ENCODE measurements around the gene JUND. TPM values are rescaled to one million over a fixed set of nuclear protein-coding genes. Genes with fewer than 3 reads are reported as not detected.
A peak's percentile ranks its signal among the peaks of the same experiment; 100 is the strongest.
"Not testable (repeated sequence)": the region's sequence is repeated elsewhere in the genome, so short reads cannot be mapped to it uniquely, and the experiment has no call there.

Gene JUND
- polyA plus RNA-seq (ENCODE audit: insufficient read length in 3 of 3), result 10 to 100 TPM; 52.4 to 74.7 (median 64.6) TPM

DNA sequence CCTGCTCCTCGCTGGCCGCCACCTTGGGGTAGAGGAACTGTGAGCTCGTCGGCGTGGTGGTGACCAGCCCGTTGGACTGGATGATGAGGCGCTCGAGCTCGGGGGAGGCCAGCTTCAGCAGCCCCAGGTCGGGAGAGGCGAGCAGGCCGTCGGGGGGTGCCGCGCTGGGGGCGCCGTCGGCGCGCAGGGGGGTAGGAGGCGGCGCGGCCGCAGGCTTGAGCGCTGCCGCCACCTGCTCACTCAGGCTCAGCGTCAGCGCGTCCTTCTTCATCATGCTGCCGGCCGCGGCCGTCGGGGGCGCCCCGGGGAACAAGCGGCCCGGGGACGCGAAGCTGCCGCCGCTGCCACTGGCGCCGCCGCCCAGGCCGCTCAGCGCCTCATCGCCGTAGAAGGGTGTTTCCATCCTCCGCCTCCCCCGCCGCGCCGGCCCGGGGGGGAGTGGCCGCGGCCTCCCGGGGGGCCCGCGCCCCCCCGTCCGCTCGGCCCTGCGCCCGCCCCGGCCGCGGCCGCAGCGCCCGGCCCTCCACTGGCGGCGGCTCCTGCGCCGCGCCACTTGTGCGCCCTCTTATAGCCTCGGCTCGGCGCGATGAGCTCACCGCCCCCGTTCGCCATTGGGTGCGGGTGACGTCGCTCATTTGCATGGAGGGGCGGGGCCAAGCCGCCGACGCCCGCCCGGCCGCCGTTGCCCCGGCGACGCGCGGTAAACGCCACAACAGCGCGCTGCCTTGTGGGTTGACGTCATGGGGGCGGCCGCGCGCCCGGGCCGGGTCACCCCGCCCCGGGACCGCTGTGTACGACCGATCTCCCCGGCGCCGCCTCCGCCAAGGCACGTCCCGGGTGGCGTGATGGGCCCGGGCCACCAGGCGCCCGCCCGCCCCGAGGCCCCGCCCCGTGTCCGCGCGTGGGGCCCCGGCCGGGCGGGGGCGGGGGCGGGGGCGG, at the start of gene JUND:
Gene JUND (minus strand): TSS at position 541 of the 939 bp plus-strand sequence. CDS start 138 bp downstream, at position 403.
- peak in 2 of 3 donors; percentile 92 to 95 for DNase-seq (ENCODE audit: low read depth in 3 of 3, low spot score in 2 of 3)

GRCh38 chr19:18330868-18331267, 49.4 kb upstream of the JUND start:
- no peak for DNase-seq (ENCODE audit: low read depth in 3 of 3, low spot score in 2 of 3)

GRCh38 chr19:18329035-18329376, 47.6 kb upstream of the JUND start:
- no peak for DNase-seq (ENCODE audit: low read depth in 3 of 3, low spot score in 2 of 3)

DNA sequence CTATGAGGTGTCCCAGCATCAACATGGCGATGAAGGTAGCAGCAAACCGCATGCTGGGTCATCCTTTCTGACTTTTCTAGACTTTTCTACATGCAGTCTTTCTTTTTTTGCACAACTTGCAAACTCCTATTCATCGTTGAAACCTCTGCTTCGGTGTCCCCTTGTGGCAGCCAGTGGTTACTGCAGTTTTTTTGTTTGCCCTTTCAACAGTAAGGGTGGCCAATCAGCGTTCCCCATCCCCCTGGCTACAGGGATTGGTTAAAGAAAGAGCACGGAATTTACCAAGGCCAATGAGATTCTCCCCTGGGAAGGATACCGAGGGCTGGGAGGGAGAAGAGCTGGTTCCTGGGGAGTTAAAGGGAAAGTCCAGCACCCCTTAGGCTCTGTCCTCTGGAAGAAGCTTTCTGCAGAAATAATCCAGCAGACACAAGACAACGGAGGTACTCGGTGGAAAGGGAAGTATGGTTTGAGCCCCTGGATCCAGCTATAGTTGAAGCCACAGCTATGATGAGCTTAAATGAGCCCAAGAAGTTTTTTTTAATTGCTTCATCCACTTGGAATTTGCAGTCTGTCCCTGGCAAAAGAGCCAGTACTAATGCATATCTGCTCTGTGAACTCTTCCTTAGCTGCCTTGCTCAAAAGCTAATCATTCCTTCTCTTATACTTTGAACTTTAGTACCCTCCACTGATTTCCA, 47.1 kb upstream of the JUND start:
- peak; percentile 90 to 95 (median 94) for DNase-seq (ENCODE audit: low read depth in 3 of 3, low spot score in 2 of 3)

DNA sequence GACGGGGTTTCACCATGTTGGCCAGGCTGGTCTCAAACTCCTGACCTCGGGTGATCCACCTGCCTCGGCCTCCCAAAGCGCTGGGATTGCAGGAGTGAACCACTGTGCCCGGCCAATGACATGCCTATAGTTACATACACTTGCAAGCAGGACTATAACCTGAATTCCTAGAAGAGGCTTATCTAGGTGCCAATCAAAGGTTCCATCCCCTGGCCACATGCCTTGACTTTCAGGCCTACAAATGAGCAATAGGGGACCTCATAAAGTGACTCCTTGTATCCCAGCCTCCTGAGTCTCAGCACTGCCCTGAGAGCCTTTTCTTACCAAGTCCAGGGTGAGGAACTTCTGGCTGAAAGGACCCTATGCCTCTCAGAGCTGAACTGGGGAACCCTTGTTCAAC, 45.4 kb upstream of the JUND start:
- DNase-seq (ENCODE audit: low read depth in 3 of 3, low spot score in 2 of 3), result no peak

DNA sequence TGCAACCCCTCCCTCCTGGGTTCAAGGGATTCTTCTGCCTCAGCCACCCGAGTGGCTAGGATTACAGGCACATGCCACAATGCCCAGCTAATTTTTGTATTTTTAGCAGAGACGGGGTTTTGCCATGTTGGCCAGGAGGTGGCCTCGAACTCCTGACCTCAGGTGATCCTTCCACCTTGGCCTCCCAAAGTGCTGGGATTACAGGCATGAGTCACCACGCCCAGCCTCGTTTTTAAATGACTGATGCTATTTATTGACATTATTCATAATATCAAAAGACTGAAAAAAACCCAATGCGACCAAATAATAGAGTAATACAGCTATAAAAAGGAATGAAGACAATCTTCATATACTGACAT, 42.9 kb upstream of the JUND start:
- DNase-seq (ENCODE audit: low read depth in 3 of 3, low spot score in 2 of 3), result not testable (repeated sequence)

DNA sequence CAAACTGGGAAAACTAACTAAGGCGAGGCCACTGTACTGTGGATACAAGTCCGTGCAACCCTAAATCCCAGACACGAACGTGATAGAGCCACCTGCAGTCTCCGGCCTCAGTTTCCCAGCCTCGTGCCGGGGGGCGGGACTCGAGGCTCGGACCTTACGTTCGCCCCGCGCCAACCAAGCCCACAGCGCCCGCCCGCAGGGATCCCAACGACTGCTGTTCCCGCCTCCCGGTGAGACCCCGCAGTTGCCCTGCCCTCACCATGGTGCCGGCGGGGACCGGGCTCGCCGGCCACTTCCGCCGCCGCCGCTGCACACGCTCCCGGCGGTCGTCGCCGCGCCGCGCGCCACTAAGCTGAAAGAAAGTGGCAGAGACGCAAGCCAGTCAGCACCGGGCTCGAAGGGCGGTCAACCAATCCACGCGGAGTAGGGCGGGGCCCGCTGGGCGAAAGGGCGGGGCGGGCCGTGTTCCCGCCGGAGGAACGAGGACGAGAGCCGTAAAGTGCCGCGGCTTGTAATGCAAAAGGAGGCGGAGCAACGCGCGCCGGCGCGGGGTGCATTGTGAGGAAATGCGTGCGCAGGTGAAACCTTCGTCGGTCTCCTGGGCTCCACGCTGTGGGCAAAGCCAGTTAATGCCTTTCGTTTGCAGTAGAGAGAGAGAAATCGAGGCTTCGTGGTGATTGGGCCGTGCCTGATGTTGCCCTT, 41.5 kb upstream of the JUND start, which contains the start of gene LSM4:
Gene LSM4 (minus strand): TSS at position 318 of the 702 bp plus-strand sequence. CDS start 56 bp downstream, at position 262.
- DNase-seq (ENCODE audit: low read depth in 3 of 3, low spot score in 2 of 3), result peak; percentile 90 to 97 (median 93)

- no peak for DNase-seq (ENCODE audit: low read depth in 3 of 3, low spot score in 2 of 3)
These were observed 40.9 kb upstream of the JUND start for GRCh38 chr19:18322318-18322758.

DNA sequence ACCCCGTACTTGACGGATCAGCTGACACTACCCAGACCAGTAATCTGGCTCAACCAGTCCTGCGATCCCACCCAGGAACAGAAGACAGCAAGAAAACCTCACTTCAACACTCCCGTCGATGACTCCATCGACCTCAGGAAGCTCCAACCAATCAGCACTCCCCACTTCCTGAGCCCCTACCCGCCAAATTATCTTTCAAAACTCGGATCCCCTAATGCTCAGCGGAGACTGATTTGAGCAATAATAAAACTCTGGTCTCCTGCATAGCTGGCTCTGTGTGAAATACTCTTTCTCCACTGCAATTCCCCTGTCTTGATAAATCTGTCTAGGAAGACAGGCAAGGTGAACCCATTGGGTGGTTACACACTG, 40.3 kb upstream of the JUND start:
- DNase-seq (ENCODE audit: low read depth in 3 of 3, low spot score in 2 of 3), result no peak

- no peak for DNase-seq (ENCODE audit: low read depth in 3 of 3, low spot score in 2 of 3)
These were observed 39.7 kb upstream of the JUND start for GRCh38 chr19:18320865-18321733.

DNA sequence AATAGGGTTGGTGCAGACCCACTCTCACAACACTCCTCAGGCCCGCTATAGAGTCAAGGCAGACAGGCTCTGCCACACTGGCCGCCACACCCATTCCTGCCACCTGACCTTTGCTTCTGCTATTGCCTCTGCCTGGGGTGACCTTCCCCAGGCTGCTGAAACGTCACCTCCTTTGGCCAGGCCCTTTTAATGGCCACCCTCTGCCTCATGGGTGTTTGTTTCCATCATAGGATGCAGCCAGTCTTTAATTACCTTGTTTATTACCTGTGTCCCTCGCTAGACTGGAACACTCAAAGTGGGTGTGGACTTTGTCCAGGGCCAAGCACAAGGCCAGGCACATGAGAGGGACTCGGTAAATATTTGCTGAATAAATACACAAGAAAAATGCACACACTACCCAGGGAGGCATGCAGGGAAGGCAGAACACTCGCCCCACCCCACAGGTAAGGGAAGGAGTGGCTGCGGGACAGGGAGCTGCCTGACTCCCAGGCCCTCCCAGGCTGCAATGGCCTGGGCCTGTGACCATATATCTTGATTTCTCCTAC, 38.2 kb upstream of the JUND start:
- no peak for DNase-seq (ENCODE audit: low read depth in 3 of 3, low spot score in 2 of 3)

- no peak for DNase-seq (ENCODE audit: low read depth in 3 of 3, low spot score in 2 of 3)
These were observed 36.8 kb upstream of the JUND start for GRCh38 chr19:18317961-18318800.

DNA sequence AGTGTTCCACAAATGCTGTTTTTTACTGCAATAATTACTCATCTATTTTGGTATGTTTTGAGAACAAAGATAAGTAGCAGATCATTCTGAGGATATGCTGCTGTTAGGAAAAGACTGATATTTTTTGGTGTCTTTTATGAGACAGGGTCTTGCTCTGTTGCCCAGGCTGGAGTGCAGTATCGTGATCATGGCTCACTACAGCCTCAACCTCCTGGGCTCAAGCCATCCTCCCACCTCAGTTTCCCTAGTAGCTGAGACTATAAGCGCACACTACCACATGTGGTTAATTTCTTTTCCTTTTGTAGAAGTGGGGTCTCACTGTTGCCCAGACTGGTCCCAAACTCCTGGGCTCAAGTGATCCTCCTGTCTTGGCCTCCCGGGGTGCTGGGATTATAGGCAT, 32.0 kb upstream of the JUND start:
- DNase-seq (ENCODE audit: low read depth in 3 of 3, low spot score in 2 of 3), result no peak

GRCh38 chr19:18312092-18312534, 30.7 kb upstream of the JUND start:
- DNase-seq (ENCODE audit: low read depth in 3 of 3, low spot score in 2 of 3), result no peak

GRCh38 chr19:18311502-18312091, 30.2 kb upstream of the JUND start:
- no peak for DNase-seq (ENCODE audit: low read depth in 3 of 3, low spot score in 2 of 3)

GRCh38 chr19:18310966-18311365, 29.5 kb upstream of the JUND start:
- no peak for DNase-seq (ENCODE audit: low read depth in 3 of 3, low spot score in 2 of 3)

GRCh38 chr19:18310118-18310909, 28.9 kb upstream of the JUND start:
- DNase-seq (ENCODE audit: low read depth in 3 of 3, low spot score in 2 of 3), result no peak
